Fibroblast of pulmonary artery (primary cell): ENCODE measurements around the gene ZNF777.
"Not testable (repeated sequence)": the region's sequence is repeated elsewhere in the genome, so short reads cannot be mapped to it uniquely, and the experiment has no call there.

Source experiments
- DNase-seq: peaks from one replicate; pipeline ENCODE4 v3.0.0-alpha.2; 2010; ENCODE audit warnings: low read depth
- H3K4me3 ChIP-seq: replicated peaks from 2 replicates; pipeline ENCODE4 v1.5.1; 2011; ENCODE audit warnings: low read depth, mild to moderate bottlenecking, control low read depth, low read length, moderate library complexity
- CTCF ChIP-seq: IDR thresholded peaks from 2 replicates; pipeline ENCODE4 v1.5.1; 2011; ENCODE audit warnings: mild to moderate bottlenecking, control low read depth, low read length, inconsistent platforms; ENCODE audit errors: missing control alignments

The ZNF777 gene

GRCh38 chr7:149397470-149398043, 63.3 kb downstream of the ZNF777 start:
- H3K4me3 ChIP-seq, result no peak overlapping the region
- no peak for DNase-seq
- no peak for TF ChIP-seq CTCF

GRCh38 chr7:149388550-149389335, 72.1 kb downstream of the ZNF777 start:
- not testable (repeated sequence) for H3K4me3 ChIP-seq, DNase-seq

- DNase-seq, H3K4me3 ChIP-seq: not testable (repeated sequence)
These were observed 74.3 kb downstream of the ZNF777 start for GRCh38 chr7:149386514-149386913.

GRCh38 chr7:149385195-149385950, 75.5 kb downstream of the ZNF777 start:
- no peak overlapping the region for H3K4me3 ChIP-seq
- no peak for TF ChIP-seq CTCF
- DNase-seq, result no peak
